GM19455 (cell line): ENCODE results near the gene LRP5.

Experiments
- ATAC-seq: cut with Tn5 transposase; IDR thresholded peaks from one replicate; pipeline ENCODE4 v1.9.1; 2021; ENCODE audit not compliant: unreplicated experiment

The LRP5 gene

GRCh38 chr11:68312117-68312779 lies at the start of gene LRP5:
TSS of gene LRP5 (plus strand) at chr11:68312591. CDS start at chr11:68312715, 124 bp downstream.
- ATAC-seq: no peak

- no peak for ATAC-seq
Measured at GRCh38 chr11:68263444-68264035, 48.9 kb upstream of the LRP5 start.

GRCh38 chr11:68264244-68264643 lies 48.1 kb upstream of the LRP5 start:
- ATAC-seq: no peak

GRCh38 chr11:68264741-68265540 lies 47.5 kb upstream of the LRP5 start:
- no peak for ATAC-seq

GRCh38 chr11:68266121-68266891 lies 46.1 kb upstream of the LRP5 start:
- peak; percentile 54 for ATAC-seq

- no peak for ATAC-seq
Measured at GRCh38 chr11:68266936-68267880, 45.2 kb upstream of the LRP5 start.

GRCh38 chr11:68267881-68268240 lies 44.5 kb upstream of the LRP5 start:
- no peak for ATAC-seq

- no peak for ATAC-seq
Measured at GRCh38 chr11:68269414-68270081, 42.8 kb upstream of the LRP5 start.

- no peak for ATAC-seq
Measured at GRCh38 chr11:68270196-68271022, 42.0 kb upstream of the LRP5 start.

GRCh38 chr11:68271023-68271780 lies 41.2 kb upstream of the LRP5 start:
- ATAC-seq: peak; percentile 4

- ATAC-seq: peak; percentile 72
Measured at GRCh38 chr11:68271781-68272608, 40.4 kb upstream of the LRP5 start, which contains the start of gene C11orf24. TSS of gene C11orf24 (minus strand) at chr11:68271973. CDS start at chr11:68263767, 8,206 bp downstream.

GRCh38 chr11:68273026-68273738 lies 39.2 kb upstream of the LRP5 start:
- no peak for ATAC-seq

- ATAC-seq: no peak
Measured at GRCh38 chr11:68274306-68274705, 38.1 kb upstream of the LRP5 start.

- ATAC-seq: no peak
Measured at GRCh38 chr11:68275721-68276507, 36.5 kb upstream of the LRP5 start.

GRCh38 chr11:68276861-68277260 lies 35.5 kb upstream of the LRP5 start:
- no peak for ATAC-seq

GRCh38 chr11:68279676-68280075 lies 32.7 kb upstream of the LRP5 start:
- no peak for ATAC-seq
